Astrocyte (in vitro differentiated cells and primary cell): ENCODE data around the gene ACADSB. TPM values are rescaled to one million over a fixed set of nuclear protein-coding genes. Genes with fewer than 3 reads are reported as not detected.

Experiments
- DNase-seq: peaks from one replicate; pipeline ENCODE4 v3.0.0-alpha.2; 2010; ENCODE audit warnings: low read depth
- FAIRE-seq: peaks from 2 replicates; lab custom pipeline; 2011; peaks lifted over from hg19 to GRCh38; lab: Jason Lieb, UNC
- H2AFZ ChIP-seq: 2 replicates; pipeline ENCODE4 v1.6.0; 2012; ENCODE audit warnings: low read depth, low read length, inconsistent platforms
- H3K27ac ChIP-seq: 2 replicates; pipeline ENCODE4 v1.5.1; 2011; ENCODE audit warnings: low read depth, low read length, inconsistent platforms
- H3K27me3 ChIP-seq: 2 replicates; pipeline ENCODE4 v1.6.0; 2011; ENCODE audit warnings: low read length, inconsistent platforms; ENCODE audit not compliant: insufficient read depth
- H3K36me3 ChIP-seq: 2 replicates; pipeline ENCODE4 v1.5.1; 2011; ENCODE audit warnings: low read length, inconsistent platforms; ENCODE audit not compliant: insufficient read depth
- H3K4me1 ChIP-seq: 2 replicates; pipeline ENCODE4 v1.5.1; 2011; ENCODE audit warnings: low read length, inconsistent platforms; ENCODE audit not compliant: insufficient read depth
- H3K4me2 ChIP-seq: 2 replicates; pipeline ENCODE4 v1.6.0; 2012; ENCODE audit warnings: low read length, inconsistent platforms
- H3K4me3 ChIP-seq: 2 replicates; pipeline ENCODE4 v1.5.1; 2011; ENCODE audit warnings: low read depth, mild to moderate bottlenecking, low read length, inconsistent platforms; ENCODE audit not compliant: insufficient read depth
- H3K79me2 ChIP-seq: 2 replicates; pipeline ENCODE4 v1.6.0; 2012; ENCODE audit warnings: mild to moderate bottlenecking, low read length, inconsistent platforms; ENCODE audit not compliant: insufficient read depth
- H3K9ac ChIP-seq: 2 replicates; pipeline ENCODE4 v1.6.0; 2012; ENCODE audit warnings: mild to moderate bottlenecking, low read length, inconsistent platforms
- H3K9me3 ChIP-seq: 2 replicates; pipeline ENCODE4 v1.5.1; 2012; ENCODE audit warnings: low read depth, mild to moderate bottlenecking, low read length, inconsistent platforms; ENCODE audit not compliant: insufficient read depth
- H4K20me1 ChIP-seq: 2 replicates; pipeline ENCODE4 v1.6.0; 2012; ENCODE audit warnings: low read length, inconsistent platforms; ENCODE audit not compliant: insufficient read depth
- H3K27ac Mint-ChIP-seq: one replicate; pipeline ENCODE4 v1.8.0; 2021; ENCODE audit warnings: mild to moderate bottlenecking, mixed read lengths; ENCODE audit not compliant: unreplicated experiment
- H3K27me3 Mint-ChIP-seq: one replicate; pipeline ENCODE4 v1.8.0; 2021; ENCODE audit warnings: low read depth, mixed read lengths; ENCODE audit not compliant: unreplicated experiment
- H3K36me3 Mint-ChIP-seq: one replicate; pipeline ENCODE4 v1.8.0; 2021; ENCODE audit warnings: low read depth, mixed read lengths; ENCODE audit not compliant: unreplicated experiment
- H3K4me1 Mint-ChIP-seq: one replicate; pipeline ENCODE4 v1.8.0; 2021; ENCODE audit warnings: low read depth, mixed read lengths; ENCODE audit not compliant: unreplicated experiment
- H3K4me3 Mint-ChIP-seq: one replicate; pipeline ENCODE4 v1.8.0; 2021; ENCODE audit warnings: mild to moderate bottlenecking, moderate library complexity, mixed read lengths; ENCODE audit not compliant: unreplicated experiment
- H3K9me3 Mint-ChIP-seq: one replicate; pipeline ENCODE4 v1.8.0; 2021; ENCODE audit warnings: mild to moderate bottlenecking, mixed read lengths; ENCODE audit not compliant: unreplicated experiment
- EZH2 ChIP-seq: IDR thresholded peaks from 2 replicates; pipeline ENCODE4 v1.6.1; 2012; ENCODE audit warnings: mild to moderate bottlenecking, low read length, inconsistent platforms; ENCODE audit not compliant: insufficient read depth
- total RNA-seq: library from RNA; stranded (reverse); gene quantifications from 2 replicates; pipeline ENCODE4 v1.2.1, GENCODE V29; 2021
- TF ChIP-seq, protein P1 (sequence below): IDR thresholded peaks from 2 replicates; pipeline ENCODE4 v1.5.1; 2011; ENCODE audit warnings: low read depth, mild to moderate bottlenecking, inconsistent platforms, low read length, moderate library complexity; ENCODE audit not compliant: insufficient read depth

The ACADSB gene
- total RNA-seq, 1 donor from 2014 or later = 10.0 TPM

DNA sequence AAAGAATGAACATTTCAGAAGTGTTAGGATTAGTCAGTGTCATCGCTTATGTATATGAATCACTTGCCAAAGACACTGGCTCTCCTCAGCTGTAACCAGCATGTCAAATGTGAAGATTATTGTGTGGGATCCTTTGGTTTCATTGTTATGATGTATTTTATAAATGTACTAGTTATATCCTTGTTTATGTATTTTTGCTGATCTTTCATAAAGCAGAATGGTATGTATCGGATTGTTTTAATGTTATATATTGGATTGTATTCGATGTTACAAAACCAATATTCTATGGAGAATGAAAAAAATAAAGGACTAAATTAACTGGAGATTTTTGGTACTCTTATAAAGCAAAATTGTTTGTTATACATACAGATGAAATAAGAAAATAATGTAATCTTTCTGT lies 49.2 kb downstream of the ACADSB start:
- Histone ChIP-seq H3K27me3 (no peaks in the 10 kb centered on the region), H3K79me2 (no peaks in the 10 kb centered on the region), H4K20me1 (no peaks in the 10 kb centered on the region), H3K4me1 (no peaks in the 10 kb centered on the region), H3K36me3 (no peaks in the 10 kb centered on the region), H3K4me2 (no peak overlapping the region), H3K9me3 (no peaks in the 10 kb centered on the region), H2AFZ (no peak overlapping the region), H3K9ac (no peak overlapping the region), H3K4me3 (no peak overlapping the region), H3K27ac (no peak overlapping the region)
- FAIRE-seq (no peak), DNase-seq (no peak)
- no peak overlapping the region for H3K27ac Mint-ChIP-seq
- H3K9me3 Mint-ChIP-seq = no peaks in the 10 kb centered on the region
- H3K27me3 Mint-ChIP-seq = peaks cover 2% of the 10 kb centered on the region
- TF ChIP-seq, protein P1, sequence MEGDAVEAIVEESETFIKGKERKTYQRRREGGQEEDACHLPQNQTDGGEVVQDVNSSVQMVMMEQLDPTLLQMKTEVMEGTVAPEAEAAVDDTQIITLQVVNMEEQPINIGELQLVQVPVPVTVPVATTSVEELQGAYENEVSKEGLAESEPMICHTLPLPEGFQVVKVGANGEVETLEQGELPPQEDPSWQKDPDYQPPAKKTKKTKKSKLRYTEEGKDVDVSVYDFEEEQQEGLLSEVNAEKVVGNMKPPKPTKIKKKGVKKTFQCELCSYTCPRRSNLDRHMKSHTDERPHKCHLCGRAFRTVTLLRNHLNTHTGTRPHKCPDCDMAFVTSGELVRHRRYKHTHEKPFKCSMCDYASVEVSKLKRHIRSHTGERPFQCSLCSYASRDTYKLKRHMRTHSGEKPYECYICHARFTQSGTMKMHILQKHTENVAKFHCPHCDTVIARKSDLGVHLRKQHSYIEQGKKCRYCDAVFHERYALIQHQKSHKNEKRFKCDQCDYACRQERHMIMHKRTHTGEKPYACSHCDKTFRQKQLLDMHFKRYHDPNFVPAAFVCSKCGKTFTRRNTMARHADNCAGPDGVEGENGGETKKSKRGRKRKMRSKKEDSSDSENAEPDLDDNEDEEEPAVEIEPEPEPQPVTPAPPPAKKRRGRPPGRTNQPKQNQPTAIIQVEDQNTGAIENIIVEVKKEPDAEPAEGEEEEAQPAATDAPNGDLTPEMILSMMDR = no peak
- TF ChIP-seq EZH2 = no peak
- no peaks in the 10 kb centered on the region for H3K4me1 Mint-ChIP-seq
- H3K4me3 Mint-ChIP-seq = no peak overlapping the region
- no peaks in the 10 kb centered on the region for H3K36me3 Mint-ChIP-seq

DNA sequence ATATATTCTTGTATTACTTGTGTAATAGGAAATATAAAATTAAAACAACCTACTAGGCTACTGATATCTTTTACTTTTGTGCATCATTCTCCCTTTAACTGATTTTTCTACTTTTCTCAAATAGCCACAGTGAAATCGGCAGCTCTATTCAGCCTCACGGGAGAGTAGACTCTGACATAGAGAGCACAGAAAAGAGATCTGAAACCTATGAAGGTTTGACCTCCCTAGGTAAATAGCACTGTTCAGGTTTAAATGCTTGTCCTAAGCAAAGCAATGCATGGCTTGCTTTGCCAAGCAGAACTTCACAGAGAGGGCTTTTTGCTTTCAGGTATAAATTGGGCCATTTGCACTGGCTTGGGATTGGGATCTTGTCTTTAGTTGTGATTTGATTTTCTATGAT lies 53.1 kb downstream of the ACADSB start:
- Histone ChIP-seq H3K27me3 (no peaks in the 10 kb centered on the region), H3K9me3 (no peaks in the 10 kb centered on the region), H3K27ac (no peak overlapping the region), H3K4me3 (no peak overlapping the region), H4K20me1 (no peaks in the 10 kb centered on the region), H3K4me2 (no peak overlapping the region), H3K36me3 (no peaks in the 10 kb centered on the region), H2AFZ (no peak overlapping the region), H3K9ac (no peak overlapping the region), H3K4me1 (no peaks in the 10 kb centered on the region), H3K79me2 (no peaks in the 10 kb centered on the region)
- no peaks in the 10 kb centered on the region for H3K36me3 Mint-ChIP-seq
- no peak overlapping the region for H3K27ac Mint-ChIP-seq
- H3K4me1 Mint-ChIP-seq = no peaks in the 10 kb centered on the region
- H3K9me3 Mint-ChIP-seq = peaks cover 3% of the 10 kb centered on the region
- FAIRE-seq (no peak), DNase-seq (no peak)
- TF ChIP-seq, protein P1 = no peak
- no peak for TF ChIP-seq EZH2
- no peak overlapping the region for H3K4me3 Mint-ChIP-seq
- H3K27me3 Mint-ChIP-seq = peaks cover 8% of the 10 kb centered on the region

DNA sequence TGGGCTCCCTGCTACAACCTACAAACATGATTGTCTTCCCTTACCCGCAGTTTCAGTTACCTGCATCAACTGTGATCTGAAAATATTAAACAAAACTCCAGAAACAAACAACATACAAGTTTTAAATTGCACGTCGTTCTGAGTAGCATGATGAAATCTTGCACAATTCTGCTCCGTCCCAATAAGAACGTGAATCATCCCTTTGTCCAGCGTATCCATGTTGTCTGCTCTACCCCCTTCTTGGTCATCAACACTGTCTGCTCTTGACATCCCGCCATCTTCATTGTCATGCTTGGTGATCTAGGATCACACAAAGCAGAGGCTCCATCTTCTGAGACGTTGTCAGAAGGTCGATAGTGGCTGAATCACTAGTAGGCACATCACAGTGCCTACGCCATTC lies 53.9 kb downstream of the ACADSB start:
- Mint-ChIP-seq H3K4me1 (no peaks in the 10 kb centered on the region), H3K27me3 (peaks cover 8% of the 10 kb centered on the region), H3K36me3 (no peaks in the 10 kb centered on the region), H3K27ac (no peak overlapping the region), H3K4me3 (no peak overlapping the region), H3K9me3 (peaks cover 7% of the 10 kb centered on the region)
- Histone ChIP-seq H3K27ac (no peak overlapping the region), H3K9me3 (no peaks in the 10 kb centered on the region), H3K79me2 (no peaks in the 10 kb centered on the region), H3K4me3 (no peak overlapping the region), H4K20me1 (no peaks in the 10 kb centered on the region), H3K4me1 (no peaks in the 10 kb centered on the region), H3K27me3 (no peaks in the 10 kb centered on the region), H2AFZ (no peak overlapping the region), H3K9ac (no peak overlapping the region), H3K36me3 (no peaks in the 10 kb centered on the region), H3K4me2 (no peak overlapping the region)
- DNase-seq = no peak
- TF ChIP-seq, protein P1 = no peak
- no peak for TF ChIP-seq EZH2
- FAIRE-seq = no peak
